HG03575 (cell line): ENCODE results near the gene PRKAB2.
"Not testable (repeated sequence)": the region's sequence is repeated elsewhere in the genome, so short reads cannot be mapped to it uniquely, and the experiment has no call there.

ENCODE experiments used
- ATAC-seq: cut with Tn5 transposase; IDR thresholded peaks from one replicate; pipeline ENCODE4 v1.9.1; 2021; ENCODE audit not compliant: unreplicated experiment, insufficient number of reproducible peaks, low FRiP score; ENCODE audit errors: extremely low read depth

The PRKAB2 gene

GRCh38 chr1:147172168-147173016 is at the start of gene PRKAB2:
PRKAB2 (minus strand) TSS chr1:147172470; CDS start chr1:147172144, 326 bp downstream.
- peak; percentile 59 for ATAC-seq

GRCh38 chr1:147218606-147219005 is 46.3 kb upstream of the PRKAB2 start:
- no peak for ATAC-seq

GRCh38 chr1:147217141-147217540 is 44.9 kb upstream of the PRKAB2 start:
- ATAC-seq = no peak

- no peak for ATAC-seq
These were observed 43.9 kb upstream of the PRKAB2 start for GRCh38 chr1:147216124-147216523.

- ATAC-seq = no peak
These were observed 43.3 kb upstream of the PRKAB2 start for GRCh38 chr1:147215540-147215916.

GRCh38 chr1:147214842-147215539 is 42.7 kb upstream of the PRKAB2 start:
- ATAC-seq = no peak

GRCh38 chr1:147214325-147214724 is 42.1 kb upstream of the PRKAB2 start:
- no peak for ATAC-seq

- ATAC-seq = no peak
These were observed 41.0 kb upstream of the PRKAB2 start for GRCh38 chr1:147213271-147213670.

- ATAC-seq = no peak
These were observed 39.3 kb upstream of the PRKAB2 start for GRCh38 chr1:147211577-147211976.

GRCh38 chr1:147210987-147211386 is 38.7 kb upstream of the PRKAB2 start:
- ATAC-seq = no peak

GRCh38 chr1:147209825-147210821 is 37.9 kb upstream of the PRKAB2 start:
- no peak for ATAC-seq

GRCh38 chr1:147208619-147209018 is 36.3 kb upstream of the PRKAB2 start:
- ATAC-seq = no peak

GRCh38 chr1:147207192-147207591 is 34.9 kb upstream of the PRKAB2 start:
- ATAC-seq = no peak

- no peak for ATAC-seq
These were observed 31.8 kb upstream of the PRKAB2 start for GRCh38 chr1:147204080-147204479.

- no peak for ATAC-seq
These were observed 30.3 kb upstream of the PRKAB2 start for GRCh38 chr1:147202576-147202975.

- no peak for ATAC-seq
These were observed 29.5 kb upstream of the PRKAB2 start for GRCh38 chr1:147201786-147202185.

- no peak for ATAC-seq
These were observed 29.0 kb upstream of the PRKAB2 start for GRCh38 chr1:147201276-147201675.

GRCh38 chr1:147197324-147197723 is 25.1 kb upstream of the PRKAB2 start:
- ATAC-seq = not testable (repeated sequence)

- no peak for ATAC-seq
These were observed 17.2 kb upstream of the PRKAB2 start for GRCh38 chr1:147189514-147189913.
